GM21367 (cell line): ENCODE results near the gene BSND.

Experiments
- ATAC-seq: cut with Tn5 transposase; IDR thresholded peaks from one replicate; pipeline ENCODE4 v1.9.1; 2021; ENCODE audit not compliant: unreplicated experiment

BSND gene

DNA sequence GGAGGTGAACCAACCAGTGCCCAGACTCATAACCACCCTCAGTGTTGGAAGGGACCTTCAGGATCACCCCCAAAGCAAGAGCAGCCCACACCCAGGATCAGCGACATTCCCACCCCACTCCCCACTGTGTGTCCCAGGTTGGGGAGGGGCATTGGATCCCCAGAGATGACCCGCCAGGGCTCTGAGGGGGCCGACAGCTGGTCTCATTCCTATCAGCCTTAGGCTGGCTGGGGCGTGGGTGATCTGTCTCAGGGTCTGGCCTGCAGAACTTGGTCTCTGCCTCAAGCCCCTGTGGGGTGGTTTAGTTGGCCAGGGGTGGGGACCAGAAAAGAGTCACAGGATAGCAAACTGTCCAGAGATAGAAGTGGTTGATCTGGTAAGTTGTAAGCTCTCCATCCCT, 7.8 kb upstream of the BSND start:
- no peak for ATAC-seq

DNA sequence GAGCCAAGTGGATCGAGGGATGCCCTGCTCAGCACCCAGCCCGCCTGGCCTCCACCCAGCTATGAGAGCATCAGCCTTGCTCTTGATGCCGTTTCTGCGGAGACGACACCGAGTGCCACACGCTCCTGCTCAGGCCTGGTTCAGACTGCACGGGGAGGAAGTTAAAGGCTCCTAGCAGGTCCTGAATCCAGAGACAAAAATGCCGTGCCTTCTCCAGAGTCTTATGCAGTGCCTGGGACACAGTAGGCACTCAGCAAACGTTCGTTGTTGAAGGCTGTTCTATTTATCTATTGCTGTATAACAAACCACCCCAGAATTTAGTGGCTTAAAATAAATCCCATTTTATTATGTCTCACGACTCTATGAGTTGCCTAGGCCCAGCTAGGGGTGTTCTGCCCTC, 6.8 kb upstream of the BSND start:
- ATAC-seq: no peak

DNA sequence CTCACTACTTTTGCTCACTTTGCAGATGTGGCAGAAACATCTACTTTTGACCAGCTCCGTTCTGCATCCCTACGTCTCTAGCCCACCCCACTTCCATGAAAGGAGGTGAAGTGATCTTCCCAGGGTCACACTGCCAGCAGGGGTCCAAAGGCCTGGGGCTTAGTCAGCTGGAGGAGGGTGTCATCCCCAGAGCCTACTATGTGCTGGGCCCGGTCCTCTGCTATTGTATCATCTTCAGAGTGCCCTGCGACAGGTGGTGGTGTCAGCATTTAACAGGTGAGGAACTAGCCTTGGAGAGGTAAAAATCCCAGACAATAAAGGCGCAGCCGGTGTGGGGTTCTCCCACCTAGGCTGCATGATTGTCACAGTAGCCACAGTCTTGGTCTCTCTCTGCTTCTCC, 5.6 kb upstream of the BSND start:
- no peak for ATAC-seq

DNA sequence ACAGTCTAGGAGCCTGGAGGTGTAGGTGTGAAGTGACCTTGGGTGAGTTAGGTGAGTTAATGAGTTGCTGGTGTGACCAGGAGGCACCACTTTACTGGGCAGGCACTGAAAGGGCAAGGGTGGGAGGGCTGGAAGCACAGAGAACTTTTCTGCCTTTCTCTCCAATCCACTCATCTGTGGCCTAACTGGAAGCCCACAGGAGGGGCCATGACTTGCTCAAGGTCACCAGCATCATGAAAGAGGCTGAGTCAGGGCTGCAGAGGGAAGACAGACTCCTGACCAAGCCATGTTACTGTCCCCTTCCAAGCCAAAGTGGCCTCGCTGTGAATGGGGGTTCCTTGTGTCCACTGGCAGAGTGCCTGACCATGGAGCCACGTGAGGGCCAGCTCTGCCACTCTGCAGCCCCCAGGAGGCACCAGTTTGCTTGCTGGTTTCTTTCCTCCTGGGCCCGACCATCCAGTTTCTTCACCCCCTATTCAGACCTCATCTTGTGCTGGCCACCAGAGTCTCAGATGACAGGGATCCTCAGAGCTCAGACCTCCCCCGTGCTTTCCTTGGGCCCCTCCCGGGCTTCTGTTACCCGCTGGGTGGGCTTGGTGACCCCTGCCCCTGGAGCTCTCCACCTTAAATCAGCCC, 4.3 kb upstream of the BSND start:
- ATAC-seq: no peak

DNA sequence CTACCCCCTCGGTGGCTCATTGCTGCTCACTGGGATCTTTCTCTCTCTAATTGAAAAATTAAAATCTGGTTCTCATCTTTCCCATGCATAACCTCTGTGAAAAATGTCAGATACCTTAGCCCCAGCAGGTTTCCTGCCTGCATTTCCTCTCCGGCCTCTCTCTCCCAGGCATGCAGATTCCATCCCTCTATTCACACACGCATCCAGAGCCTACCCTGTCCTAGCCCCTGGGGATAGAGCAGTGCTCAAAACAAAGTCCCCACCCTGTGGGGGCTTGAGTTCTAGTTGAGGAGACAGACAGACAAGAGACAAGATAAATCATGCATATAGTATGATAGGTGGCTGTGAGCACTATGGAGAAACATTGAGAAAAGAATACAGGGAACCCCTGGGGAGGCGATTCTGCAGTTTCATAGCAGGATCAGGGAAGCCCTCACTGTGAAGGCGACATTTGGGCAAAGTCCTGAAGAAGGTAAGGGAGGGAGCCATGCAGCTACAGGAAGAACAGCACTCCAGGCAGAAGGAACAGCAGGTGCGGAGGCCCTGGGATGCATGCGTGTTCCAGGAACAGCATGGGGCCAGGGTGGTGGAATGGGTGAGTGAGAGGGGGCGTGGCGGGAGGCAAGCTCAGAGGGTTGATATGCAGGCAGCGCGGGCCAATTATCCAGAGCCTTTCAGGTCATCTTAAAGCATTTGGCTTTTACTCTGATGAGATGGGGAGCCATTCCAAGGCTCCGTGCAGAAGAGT, 3.5 kb upstream of the BSND start:
- no peak for ATAC-seq

DNA sequence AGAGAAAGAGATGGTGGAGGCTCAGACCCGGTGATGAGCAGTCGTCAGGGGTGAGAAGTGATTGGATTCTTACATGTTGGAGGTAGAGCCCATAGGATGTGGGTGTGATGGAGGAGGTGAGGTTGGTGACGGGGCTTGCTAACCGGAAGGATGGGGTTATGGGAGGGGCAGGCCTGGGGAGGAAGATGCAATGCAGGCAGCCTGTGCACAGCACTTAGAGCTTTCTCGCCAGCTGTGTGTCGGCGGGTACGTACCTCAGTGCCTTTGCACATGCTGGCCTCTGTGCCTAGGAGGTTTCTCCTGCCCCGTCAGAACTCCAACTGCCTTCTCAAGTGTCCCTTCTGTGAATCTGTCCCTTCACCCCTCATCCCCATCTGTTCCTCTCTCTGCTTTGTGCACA, 2.9 kb upstream of the BSND start:
- ATAC-seq: no peak

DNA sequence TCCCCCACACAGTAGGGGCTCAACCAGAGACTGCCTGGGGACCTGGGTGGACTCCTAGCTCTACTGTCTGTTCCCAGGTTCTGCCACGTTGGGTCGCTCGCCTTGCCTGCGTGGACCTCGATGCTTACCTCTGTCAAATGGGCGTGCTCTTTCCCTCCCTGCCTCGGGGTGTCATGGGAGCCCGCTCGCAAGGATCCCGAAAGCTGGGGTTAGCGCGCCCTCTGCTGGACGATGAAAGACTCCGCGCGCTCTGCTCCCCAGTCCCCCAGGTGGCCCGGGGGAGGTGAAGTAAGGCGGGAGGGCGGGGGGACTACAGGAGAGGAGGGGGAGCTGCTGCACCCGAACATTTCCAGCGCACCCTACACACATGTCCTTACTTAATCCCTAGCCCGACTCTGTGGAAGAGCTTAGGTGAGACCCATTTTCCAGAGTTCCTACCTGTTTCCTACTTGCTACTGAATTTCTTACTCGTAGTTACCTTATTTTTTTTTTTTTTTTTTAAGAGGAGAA, 2.3 kb upstream of the BSND start:
- ATAC-seq: peak; percentile 86

DNA sequence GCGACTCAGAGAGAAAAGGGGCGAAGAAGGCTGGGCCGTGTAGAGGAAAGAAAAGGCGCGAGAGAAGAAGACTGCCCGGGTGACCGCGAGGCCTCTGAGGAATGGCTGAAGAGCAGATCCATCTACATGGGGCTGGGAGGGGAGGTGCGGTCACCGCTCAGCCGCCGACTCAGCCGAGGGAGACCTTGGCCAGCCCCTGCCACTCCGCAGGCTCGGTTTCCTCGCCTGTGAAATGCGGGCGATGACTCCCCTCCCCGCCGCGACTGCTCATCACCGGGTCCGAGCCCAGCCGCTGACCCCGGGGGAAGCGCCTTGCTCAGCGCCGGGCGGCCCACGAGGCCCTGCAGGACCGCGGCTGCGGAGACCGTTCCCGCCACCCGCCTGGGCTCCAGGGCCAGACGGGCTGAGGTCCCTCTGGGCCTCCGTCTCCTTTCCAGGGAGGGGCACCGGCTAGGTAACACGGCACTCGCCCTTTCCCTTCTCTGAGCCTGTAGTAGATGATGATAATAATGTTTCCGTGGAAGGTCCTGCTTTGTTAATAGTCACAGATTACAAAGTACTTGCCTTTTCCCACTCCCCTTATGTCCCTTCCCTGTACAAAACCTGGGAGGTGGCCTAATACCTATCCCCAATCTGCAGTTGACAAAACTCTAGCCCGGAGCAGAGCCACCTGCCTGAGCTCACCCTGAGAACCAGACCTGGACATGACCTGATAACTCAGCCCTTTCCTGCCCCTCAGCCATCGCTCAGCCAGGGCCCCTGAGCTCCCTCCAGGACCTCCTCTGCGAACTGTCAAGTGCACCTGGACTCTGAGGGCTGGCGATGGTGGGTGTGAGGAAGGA, 1.6 kb upstream of the BSND start:
- ATAC-seq: no peak

DNA sequence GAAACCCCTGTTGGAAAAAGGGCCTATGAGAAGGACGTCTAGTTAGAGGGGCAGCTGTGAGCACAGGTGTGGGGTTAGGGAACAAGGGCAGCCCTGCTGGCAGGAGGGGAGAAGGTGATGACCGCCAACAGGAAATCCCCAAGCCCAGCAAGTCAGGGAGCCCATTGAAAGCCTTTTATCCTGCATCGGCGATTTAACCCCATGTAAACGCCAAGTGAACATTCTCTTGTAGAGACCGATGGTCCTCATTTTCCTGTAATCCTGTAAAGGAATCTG, 1.1 kb upstream of the BSND start:
- no peak for ATAC-seq

DNA sequence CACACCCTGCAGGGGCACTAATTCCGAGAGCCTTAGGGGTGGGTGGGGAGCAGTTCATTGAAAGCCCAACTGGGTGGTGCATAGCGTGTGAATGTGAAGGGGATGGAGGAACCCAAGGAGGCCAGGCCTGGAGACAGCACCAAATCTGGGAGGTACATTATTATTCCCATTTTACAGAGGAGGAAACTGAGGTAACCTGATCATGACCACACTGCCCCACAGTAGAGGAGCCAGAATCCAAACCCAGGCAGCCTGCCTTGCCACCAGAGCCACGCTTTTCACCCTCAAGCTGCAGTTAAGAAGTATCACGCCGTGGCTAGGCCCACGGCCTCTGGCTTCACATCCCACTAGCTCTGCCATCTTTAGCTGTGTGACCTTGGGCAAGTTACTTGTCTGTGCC, 633 bp upstream of the BSND start:
- ATAC-seq: no peak

DNA sequence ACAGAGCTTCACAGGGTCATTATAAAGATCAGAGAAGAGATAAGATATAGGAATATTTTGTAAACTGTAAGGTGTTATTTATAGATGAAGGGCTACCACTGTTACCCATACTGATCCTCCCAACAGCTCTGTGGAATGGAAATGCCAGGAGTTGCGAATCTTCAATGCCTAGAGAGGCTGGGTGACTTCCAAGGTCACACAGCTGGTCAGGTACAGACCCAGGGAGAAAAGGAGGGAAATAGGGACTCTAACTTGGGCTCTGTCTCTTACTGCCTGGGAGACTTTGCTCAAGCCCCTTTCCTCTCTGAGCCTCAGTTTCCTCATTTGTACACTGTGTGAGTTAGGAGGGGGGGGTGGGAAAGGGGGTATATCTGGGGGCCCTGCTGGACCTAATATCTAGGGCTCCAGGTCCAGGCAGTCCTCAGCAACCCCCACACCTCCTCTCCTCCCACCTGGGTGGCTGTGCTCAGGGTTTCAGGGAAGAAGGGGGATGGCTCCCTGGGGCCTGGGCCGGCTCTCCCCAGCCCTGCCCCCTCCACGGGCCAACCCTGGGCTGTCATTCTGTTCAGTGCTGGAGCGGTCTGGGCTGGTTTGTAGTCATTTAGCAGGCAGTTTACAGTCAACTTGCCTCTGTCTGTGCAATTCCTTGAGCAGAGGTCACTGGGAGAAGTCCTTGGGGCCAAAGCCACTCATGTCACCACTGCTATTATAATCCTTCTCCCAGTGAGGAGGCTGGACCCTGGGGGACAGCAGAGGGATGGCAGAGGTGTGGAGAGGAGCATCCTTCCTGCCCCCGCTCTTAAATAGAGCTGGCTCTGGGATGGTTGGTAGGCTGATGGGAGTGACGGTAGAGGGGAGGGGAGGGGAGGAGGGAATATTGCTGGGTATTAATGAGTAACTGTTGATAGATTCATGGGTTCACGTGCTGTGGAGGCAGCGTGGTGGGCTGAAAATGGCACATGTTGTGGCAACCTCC, 1.7 kb downstream of the BSND start:
- no peak for ATAC-seq

DNA sequence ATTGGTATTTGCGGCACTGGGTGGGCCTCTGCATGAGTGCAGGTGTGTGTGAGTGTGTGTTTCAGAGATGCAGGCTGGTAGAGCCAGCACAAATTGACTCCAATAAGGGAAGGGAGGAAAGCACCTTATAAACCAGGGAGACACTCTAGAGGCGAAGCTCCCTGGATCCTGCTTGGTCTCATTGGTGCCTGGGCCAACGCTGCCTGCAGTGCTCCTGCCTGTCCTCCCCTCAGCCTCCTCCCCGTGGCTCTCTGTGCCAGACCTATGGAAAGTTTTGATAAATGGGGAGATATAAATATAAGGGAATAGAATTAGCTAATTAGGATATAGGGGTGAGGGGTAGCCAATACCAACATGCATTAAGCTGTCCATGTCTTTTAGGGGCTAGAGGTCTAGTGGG, 2.6 kb downstream of the BSND start:
- no peak for ATAC-seq

DNA sequence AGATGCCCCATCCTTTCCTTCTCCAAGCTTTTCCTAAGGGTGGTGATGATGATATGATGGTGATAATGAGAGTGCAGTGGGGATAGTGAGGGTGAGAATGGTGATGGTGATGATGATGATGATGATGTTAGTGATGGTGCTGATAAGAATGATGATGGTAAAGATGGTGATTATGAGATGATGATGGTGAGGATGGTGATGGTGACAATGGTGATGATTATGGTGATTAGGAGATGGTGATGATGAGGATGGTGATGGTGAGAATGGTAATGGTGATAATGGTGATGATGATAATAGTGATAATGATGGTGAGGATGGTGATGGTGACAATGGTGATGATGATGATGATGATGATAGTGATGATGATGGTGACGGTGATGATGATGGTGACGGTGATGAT, 4.0 kb downstream of the BSND start:
- no peak for ATAC-seq

DNA sequence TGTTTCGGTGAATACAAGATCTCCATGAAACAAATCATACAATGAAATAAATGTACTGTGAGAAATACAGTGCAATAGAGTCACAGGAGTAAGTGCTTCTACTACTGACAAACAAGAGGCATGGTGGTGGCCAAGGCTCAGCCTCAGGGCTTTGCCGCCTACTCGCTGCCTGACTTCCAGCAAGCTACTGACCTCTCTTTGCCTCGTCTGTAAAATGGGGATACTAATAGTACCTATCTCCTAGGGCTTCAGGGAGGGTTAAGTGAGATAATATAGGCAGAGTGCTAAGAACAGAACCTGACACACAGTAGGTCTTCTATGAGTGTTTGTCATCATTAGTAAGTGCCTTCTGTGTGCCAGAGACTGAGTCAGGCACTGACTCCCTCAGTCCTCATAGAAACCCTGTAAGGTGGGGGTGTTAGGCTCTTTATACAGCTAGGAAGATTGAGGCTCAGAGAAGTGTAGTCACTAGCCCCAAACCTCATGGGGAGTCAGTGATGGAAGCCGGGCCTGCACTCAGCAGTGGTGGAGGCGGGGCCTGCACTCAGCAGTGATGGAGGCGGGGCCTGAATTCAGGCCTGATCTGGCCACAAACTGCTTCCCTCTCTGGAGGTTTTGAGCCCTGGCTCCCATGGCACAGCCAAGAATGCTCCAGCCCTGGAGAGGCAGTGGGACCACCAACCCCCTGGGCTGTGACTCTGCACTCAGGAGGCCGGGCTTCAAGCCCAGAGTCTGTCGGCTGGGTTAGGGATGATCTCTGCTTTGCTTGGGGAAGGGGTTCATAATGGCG, 6.8 kb downstream of the BSND start:
- ATAC-seq: no peak

DNA sequence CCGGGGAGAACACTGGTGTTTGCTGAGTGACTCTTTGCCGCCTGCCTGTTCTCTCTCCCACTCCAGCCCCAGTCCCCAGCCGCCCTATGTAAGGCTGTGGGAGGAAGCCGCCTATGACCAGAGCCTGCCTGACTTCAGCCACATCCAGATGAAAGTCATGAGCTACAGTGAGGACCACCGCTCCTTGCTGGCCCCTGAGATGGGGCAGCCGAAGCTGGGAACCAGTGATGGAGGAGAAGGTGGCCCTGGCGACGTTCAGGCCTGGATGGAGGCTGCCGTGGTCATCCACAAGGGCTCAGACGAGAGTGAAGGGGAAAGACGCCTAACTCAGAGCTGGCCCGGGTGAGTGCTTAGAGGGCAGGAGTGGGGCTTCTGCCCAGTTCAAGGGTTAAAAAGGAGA, 8.2 kb downstream of the BSND start:
- ATAC-seq: no peak

DNA sequence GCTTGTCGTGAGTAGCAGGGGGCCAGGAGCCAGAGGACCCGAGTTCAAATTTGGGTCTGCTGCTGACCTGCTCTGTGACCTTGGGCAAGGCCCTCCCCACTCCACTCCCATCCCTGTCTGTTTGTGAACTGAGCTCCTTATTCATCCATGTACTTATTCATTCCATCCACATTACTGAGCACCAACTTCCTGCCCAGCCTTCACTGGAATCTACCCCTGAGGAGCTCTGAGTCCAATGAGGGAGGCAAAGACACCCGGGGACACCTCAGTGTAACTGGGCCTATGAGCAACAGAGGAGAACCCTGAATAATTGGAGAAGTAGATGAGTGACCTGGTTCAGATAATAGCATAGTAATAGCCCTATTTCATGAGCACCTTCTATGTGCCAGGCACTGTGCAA, 8.9 kb downstream of the BSND start:
- no peak for ATAC-seq

DNA sequence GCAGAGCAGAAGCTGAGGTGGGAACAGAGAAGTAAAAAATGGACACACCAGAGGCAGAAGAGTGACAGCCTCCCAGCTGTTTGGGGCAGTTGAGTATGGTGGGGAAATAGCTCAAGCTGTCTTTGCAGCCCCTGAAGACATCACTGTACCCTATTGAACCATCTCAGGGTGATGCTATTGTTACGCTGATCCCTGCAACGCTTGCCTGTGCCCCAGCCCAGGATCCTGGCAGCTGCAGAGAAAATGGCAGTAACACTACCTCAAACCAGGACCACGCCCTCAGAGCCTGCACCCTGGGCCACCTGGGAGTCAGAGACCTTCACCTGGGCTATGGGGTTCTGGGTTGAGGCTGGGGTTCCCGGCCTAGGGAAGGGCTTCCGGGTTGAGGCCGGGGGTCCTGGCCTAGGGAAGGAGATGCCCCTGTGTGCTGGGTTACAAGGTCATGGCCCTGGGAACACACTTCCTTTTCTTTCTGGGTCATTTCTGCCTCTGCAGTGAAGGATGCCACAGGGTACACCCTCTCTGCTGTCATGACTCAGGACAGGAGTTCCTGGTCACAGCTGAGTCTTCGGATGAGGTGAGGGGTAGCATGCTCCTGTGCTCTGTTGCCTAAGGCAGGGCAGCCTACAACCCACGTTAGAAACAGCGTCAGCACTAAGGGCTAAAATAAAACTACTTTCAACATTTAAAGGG, 11.6 kb downstream of the BSND start:
- no peak for ATAC-seq

DNA sequence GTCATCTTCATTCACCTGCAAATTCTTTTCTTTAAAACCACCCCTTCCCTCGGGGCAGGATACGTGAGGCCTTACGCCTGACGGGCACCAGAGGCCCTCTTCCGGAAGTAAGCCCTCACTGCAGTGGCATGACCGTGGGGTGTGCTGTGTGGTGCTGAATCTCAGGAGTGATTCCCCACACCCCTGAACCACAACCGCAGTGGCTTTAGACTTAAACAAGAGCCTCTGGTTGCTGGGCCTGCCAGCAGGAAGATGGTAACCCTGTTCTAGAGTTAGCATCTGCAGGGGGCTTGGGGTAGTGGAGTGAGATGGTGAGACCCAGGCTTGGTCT, 12.1 kb downstream of the BSND start:
- ATAC-seq: no peak

DNA sequence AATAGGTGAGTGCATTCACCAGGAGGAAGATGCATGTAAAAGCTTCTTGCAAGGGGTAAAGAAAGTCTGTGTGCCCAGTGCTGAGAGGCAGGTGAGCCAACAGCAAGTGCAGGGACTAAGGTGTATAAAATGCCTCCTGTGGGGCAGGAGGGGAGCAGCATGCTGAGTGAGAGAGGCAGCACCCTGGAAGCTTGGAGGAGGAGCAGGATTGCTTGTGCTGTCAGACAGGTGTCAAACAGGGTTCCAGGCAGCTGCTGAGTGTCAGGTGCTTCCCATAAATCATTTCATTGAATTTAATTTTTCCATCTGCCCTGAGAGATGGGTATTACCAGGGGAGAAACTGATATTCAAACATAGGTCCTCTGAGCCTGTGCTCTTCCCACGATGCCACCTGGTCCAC, 13.9 kb downstream of the BSND start:
- no peak for ATAC-seq

DNA sequence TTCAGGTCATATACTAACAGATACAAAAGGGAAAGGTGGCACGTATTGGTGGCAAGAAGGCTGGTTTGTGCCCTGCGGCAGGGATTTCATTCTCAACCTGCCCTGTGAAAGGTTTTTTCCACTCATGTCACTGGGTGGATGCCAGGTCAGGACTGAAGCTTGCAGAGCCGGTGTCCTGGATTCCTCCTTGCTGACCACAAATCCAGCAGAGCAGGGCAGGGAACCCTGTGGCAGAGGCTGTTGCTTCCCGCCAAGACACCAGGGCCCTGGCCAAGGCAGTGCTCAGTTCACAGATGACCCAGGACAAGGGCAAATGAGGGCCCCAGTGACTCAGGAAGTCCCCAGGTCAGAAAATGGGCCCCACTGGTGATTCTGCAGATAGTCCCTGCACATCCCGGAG, 16.4 kb downstream of the BSND start:
- ATAC-seq: no peak
